ENCODE results near the gene TRPC4.

TRPC4 gene

DNA sequence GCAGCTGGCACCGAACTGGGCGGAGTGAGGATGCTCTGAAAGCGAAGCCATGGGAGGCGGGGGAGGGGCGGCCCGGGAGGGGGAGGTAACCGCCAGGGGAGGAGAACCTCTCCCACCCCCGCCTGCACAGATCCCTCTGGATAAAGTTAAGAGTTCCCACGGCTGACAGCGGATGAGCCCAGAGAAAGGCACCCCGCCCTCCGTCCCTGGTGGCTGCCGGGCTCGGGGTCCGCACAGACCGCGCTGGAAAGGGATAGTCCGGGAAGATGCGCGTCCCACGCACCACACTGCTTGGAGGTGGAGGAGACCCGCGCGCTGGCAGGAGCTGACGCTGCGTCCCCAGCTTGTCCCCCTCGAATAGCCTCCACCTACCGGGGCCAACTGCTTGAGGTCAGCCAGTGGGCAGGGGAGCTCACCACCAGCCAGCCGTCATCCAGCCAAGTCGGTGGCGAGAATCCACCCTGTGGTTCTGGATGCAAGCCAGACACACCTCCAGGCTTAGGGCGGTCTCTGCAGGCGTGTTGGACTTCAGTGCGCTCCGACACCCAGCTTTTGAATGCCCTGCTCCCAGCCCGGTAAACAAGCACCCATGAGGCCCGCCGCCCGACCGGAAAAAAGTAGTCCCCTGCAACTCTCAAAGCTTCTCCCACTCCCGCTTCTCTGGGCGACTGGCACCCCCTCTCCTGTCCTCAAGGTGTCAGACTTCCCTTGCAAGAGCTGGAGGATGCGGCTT is at the start of gene TRPC4:
TRPC4 (minus strand) TSS at position 17 of the 733 bp plus-strand sequence. CDS start 86,439 bp downstream, outside the sequence.
- no peaks in the 10 kb centered on the region for H3K9me3 Mint-ChIP-seq
- H3K27me3 Mint-ChIP-seq (ENCODE audit: low read depth): peaks cover 43% of the 10 kb centered on the region
- H3K36me3 Mint-ChIP-seq (ENCODE audit: low read depth): no peaks in the 10 kb centered on the region
- no peak within 1 kb of the TSS for H3K27ac Mint-ChIP-seq
- peaks cover 5% of the 10 kb centered on the region for H3K4me1 Mint-ChIP-seq (ENCODE audit: low read depth)
- no peak within 1 kb of the TSS for H3K4me3 Mint-ChIP-seq

DNA sequence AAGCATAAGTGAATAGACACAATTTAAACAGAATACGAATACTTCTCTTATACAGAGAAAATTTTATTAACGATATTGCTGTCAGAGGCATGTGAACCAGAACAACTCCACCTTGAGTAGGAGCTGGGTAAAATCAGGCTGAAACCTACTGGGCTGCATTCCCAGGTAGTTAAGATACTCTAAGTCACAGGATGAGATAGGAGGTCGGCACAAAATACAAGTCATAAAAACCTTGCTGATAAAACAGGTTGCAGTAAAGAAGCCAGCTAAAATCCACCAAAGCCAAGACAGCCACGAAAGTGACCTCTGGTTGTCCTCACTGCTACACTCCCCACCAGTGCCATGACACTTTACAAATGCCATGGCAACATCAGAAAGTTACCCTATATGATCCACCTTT is 49.2 kb upstream of the TRPC4 start:
- H3K27me3 Mint-ChIP-seq (ENCODE audit: low read depth): no peaks in the 10 kb centered on the region
- no peak overlapping the region for H3K27ac Mint-ChIP-seq
- H3K4me1 Mint-ChIP-seq (ENCODE audit: low read depth): no peaks in the 10 kb centered on the region
- no peaks in the 10 kb centered on the region for H3K9me3 Mint-ChIP-seq
- H3K36me3 Mint-ChIP-seq (ENCODE audit: low read depth): no peaks in the 10 kb centered on the region
- no peak overlapping the region for H3K4me3 Mint-ChIP-seq

DNA sequence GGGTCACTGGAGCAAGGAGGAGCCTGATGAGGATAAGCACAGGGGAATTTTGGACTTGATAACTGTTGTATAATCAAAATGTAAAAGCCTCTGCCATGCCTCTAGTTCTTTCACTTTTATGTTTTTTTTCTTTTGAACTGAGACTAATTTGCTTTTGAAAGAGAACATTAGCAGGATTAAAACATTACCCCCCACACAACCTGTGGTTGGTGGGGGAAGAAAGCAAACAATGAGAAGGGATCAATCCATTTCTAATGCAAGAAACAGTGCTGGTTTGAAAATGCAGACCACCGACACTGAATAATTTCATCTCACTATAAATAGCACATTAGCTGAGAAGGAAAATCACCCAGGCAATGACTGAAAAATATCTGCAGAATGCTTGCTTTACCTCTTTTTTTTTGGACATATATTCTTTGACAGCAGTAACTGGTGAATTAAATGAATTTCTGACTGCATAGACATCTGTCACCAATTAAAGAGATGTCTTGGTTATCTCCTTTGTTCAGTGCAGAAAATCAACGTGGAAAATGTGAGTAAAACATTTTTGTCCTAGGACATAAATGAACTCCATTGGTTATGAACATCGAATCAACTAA is 48.6 kb upstream of the TRPC4 start:
- Mint-ChIP-seq H3K27ac (no peak overlapping the region), H3K9me3 (no peaks in the 10 kb centered on the region), H3K27me3 (ENCODE audit: low read depth) (no peaks in the 10 kb centered on the region), H3K36me3 (ENCODE audit: low read depth) (no peaks in the 10 kb centered on the region), H3K4me3 (no peak overlapping the region), H3K4me1 (ENCODE audit: low read depth) (no peaks in the 10 kb centered on the region)

DNA sequence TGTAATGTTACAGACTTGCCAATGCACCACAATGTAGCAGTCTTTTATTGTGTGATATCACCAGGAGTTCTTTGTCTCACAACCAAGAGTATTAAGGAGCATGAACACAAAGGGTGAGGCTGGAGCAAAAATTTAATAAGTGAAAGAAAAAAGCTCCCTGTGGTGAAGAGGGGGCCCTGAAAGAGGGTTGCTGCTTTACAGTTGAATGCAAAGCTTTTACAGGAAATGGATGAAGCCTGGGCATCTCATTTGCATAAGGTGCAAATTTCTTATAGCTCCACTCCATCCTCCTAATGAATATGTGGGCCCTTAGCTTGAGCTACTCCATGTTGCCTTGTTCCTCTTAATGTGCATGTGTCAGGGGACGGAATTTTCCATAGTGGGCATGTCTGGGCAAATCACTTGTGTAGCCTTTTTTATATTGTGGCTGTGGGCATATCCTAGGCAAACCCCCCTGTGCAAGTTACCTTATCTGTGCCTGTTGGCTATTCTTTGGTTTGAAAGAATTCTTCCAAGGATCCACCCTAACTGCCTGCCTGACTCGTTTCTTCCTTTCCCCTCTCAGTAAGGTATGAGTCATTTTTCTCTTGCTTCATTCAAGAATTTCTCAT is 45.3 kb upstream of the TRPC4 start:
- H3K4me3 Mint-ChIP-seq: no peak overlapping the region

DNA sequence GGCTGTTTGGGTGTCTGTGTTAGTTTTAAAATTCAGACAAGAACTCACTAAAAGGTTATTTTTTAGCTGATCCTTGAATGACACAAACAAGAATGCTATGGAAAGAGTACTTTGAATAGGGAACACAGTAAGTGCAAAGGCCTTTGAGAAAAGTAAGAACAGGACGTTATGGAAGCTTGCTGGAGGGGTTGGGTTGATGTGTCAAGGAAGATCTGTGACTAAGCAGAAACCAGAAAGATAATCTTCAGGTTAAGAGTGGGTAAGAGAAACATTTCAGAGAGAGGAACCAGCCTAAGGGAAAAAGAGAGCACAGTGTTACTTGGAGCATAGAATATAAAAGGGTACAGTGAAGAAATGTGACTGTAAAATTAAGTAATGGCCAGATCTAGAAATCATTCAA is 41.2 kb upstream of the TRPC4 start:
- no peaks in the 10 kb centered on the region for H3K9me3 Mint-ChIP-seq
- H3K36me3 Mint-ChIP-seq (ENCODE audit: low read depth): no peaks in the 10 kb centered on the region
- H3K27ac Mint-ChIP-seq: no peak overlapping the region
- H3K4me3 Mint-ChIP-seq: no peak overlapping the region
- no peaks in the 10 kb centered on the region for H3K4me1 Mint-ChIP-seq (ENCODE audit: low read depth)
- no peaks in the 10 kb centered on the region for H3K27me3 Mint-ChIP-seq (ENCODE audit: low read depth)

More for the DNA sequence above, 45.3 kb upstream of the TRPC4 start:
- Mint-ChIP-seq H3K36me3 (ENCODE audit: low read depth) (no peaks in the 10 kb centered on the region), H3K4me1 (ENCODE audit: low read depth) (no peaks in the 10 kb centered on the region), H3K27me3 (ENCODE audit: low read depth) (no peaks in the 10 kb centered on the region), H3K9me3 (no peaks in the 10 kb centered on the region), H3K27ac (no peak overlapping the region)

DNA sequence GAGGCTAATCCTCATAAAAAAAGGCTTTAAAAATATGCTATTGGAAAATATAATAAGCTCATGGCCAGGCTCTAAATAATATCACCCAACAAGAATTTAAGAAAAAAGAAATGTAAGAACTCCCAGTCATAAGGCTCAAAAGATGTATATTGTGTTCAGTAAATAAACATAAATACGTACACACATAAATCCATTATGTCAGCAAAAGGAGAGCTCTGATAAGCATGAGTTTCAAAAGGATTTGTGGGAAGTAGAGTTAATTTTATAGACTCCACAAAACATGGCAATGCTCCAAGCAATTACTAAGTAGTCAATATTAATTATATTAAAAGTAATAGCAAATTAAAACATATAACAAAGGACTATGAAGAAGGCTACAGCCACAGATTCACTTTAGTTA is 37.3 kb upstream of the TRPC4 start:
- Mint-ChIP-seq H3K27ac (no peak overlapping the region), H3K4me1 (ENCODE audit: low read depth) (no peaks in the 10 kb centered on the region), H3K9me3 (peaks cover 4% of the 10 kb centered on the region), H3K36me3 (ENCODE audit: low read depth) (no peaks in the 10 kb centered on the region), H3K27me3 (ENCODE audit: low read depth) (no peaks in the 10 kb centered on the region), H3K4me3 (no peak overlapping the region)

DNA sequence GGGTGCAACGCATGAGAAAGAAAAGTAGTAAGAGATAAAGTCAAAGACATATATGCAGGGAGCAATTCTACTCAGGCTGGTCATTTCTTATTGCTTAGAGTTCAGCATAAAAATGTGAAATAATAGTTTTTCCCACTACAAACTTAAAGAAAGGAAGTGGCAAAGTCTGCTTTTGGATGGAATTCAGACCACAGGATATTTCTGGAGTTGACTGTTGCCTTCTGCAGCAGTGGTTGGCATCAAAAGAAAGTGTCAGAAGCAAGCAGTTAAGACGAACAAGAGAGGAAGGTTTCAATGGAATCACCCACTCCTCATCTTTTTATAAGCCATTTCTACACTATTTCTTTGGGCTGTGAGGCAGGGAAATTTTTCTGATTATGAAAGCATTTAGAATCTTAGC is 36.2 kb upstream of the TRPC4 start:
- H3K9me3 Mint-ChIP-seq: peaks cover 7% of the 10 kb centered on the region
- H3K27ac Mint-ChIP-seq: no peak overlapping the region
- no peaks in the 10 kb centered on the region for H3K4me1 Mint-ChIP-seq (ENCODE audit: low read depth)
- no peak overlapping the region for H3K4me3 Mint-ChIP-seq
- H3K27me3 Mint-ChIP-seq (ENCODE audit: low read depth): no peaks in the 10 kb centered on the region
- no peaks in the 10 kb centered on the region for H3K36me3 Mint-ChIP-seq (ENCODE audit: low read depth)

DNA sequence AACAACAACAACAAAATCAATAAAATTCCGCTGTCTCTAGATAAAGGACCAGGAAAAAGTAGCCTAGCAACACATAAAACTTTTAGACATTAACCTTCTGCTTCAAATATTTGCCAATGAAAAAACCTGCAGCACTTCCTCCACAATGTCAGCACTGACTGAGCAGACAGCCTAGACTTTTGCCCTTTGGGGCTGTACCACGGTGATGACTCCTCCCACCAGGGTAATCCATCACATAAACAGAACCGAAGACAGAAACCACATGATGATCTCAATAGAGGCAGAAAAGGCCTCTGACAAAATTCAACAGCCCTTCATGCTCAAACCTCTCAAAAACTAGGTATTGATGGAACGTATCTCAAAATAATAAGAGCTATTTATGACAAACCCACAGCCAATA is 30.2 kb upstream of the TRPC4 start:
- H3K27me3 Mint-ChIP-seq (ENCODE audit: low read depth): no peaks in the 10 kb centered on the region
- no peaks in the 10 kb centered on the region for H3K4me1 Mint-ChIP-seq (ENCODE audit: low read depth)
- no peak overlapping the region for H3K27ac Mint-ChIP-seq
- H3K9me3 Mint-ChIP-seq: peaks cover 7% of the 10 kb centered on the region
- no peak overlapping the region for H3K4me3 Mint-ChIP-seq
- H3K36me3 Mint-ChIP-seq (ENCODE audit: low read depth): no peaks in the 10 kb centered on the region

DNA sequence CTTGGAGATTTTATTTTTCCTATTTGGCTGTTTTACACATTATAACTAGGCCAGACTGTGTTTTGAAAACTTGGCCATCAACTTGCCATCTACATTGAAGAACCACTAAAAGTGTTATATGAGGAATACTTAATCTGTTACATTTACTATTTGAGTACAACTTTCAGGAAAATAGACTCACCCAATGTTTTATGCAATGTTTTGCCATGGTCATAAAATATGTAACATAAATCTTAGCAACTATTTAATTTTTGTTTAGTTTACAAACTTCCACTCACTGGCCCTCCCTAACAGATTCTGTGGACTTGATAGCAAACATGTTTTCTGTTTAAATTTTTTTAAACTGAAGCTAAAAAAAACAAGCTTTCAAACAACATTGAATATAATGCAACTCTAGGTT is 23.7 kb upstream of the TRPC4 start:
- no peaks in the 10 kb centered on the region for H3K36me3 Mint-ChIP-seq (ENCODE audit: low read depth)
- H3K27ac Mint-ChIP-seq: no peak overlapping the region
- H3K9me3 Mint-ChIP-seq: no peaks in the 10 kb centered on the region
- no peaks in the 10 kb centered on the region for H3K4me1 Mint-ChIP-seq (ENCODE audit: low read depth)
- no peaks in the 10 kb centered on the region for H3K27me3 Mint-ChIP-seq (ENCODE audit: low read depth)
- no peak overlapping the region for H3K4me3 Mint-ChIP-seq

DNA sequence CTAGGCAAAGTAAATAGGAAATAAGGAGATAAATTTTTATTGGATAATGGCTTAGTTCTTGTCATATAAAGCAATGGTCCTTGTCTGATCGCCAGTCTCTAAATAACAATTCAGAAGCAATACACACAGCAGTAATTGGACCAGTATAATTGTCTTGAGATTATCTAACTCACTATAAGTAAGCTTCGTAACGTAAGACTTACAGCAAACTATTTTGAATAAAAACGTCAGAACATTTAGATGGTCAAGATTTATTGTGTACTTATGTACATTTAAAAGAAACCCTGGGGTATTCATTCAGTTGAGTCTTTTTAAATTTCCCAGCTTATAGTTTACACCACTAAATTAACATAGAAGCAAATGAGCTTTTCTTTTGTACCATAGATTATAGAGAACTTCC is 20.2 kb upstream of the TRPC4 start:
- Mint-ChIP-seq H3K27ac (no peak overlapping the region), H3K27me3 (ENCODE audit: low read depth) (no peaks in the 10 kb centered on the region), H3K4me1 (ENCODE audit: low read depth) (no peaks in the 10 kb centered on the region), H3K4me3 (no peak overlapping the region), H3K9me3 (peaks cover 5% of the 10 kb centered on the region), H3K36me3 (ENCODE audit: low read depth) (no peaks in the 10 kb centered on the region)

DNA sequence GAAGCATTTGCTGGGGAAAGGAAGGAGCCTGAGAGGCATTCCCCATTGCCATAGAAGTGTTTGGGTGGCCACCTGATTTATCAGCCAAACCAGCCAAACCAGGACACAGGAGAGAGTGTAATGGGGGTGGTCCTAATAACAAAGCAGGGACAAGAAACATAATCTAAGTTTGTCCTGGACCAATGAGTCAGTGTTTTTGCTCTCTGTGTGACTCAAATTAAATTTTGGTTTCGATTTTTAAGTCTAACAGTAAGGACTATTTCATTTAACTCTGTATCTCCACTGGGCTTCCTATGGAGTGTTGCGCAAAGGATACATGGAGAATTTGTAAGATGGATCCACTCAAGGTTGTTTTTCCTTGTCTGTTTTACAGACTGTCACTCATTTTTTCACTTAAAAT is 19.5 kb upstream of the TRPC4 start:
- Mint-ChIP-seq H3K4me1 (ENCODE audit: low read depth) (no peaks in the 10 kb centered on the region), H3K36me3 (ENCODE audit: low read depth) (no peaks in the 10 kb centered on the region), H3K4me3 (no peak overlapping the region), H3K9me3 (peaks cover 5% of the 10 kb centered on the region), H3K27me3 (ENCODE audit: low read depth) (no peaks in the 10 kb centered on the region), H3K27ac (no peak overlapping the region)

DNA sequence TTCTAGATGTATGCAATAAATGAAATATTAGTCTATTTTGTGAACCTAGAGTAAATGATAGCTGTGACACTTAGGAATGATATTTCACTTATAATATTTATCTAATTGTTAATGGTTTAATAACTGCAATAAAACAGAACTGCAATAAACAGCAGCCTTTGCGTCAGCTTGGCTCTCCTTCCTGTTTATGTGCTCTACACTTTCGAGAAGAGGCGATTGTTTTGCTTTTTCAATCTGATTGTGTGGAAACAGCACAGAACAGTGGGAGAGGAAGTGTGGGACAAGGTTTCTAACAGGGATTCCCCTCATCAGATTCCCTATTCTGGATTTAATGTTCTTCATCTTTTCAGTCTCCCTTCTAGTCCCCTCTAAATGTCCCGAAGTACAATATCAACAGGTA is 17.3 kb upstream of the TRPC4 start:
- Mint-ChIP-seq H3K4me3 (no peak overlapping the region), H3K36me3 (ENCODE audit: low read depth) (no peaks in the 10 kb centered on the region), H3K9me3 (peaks cover 5% of the 10 kb centered on the region), H3K27me3 (ENCODE audit: low read depth) (no peaks in the 10 kb centered on the region), H3K27ac (no peak overlapping the region), H3K4me1 (ENCODE audit: low read depth) (no peaks in the 10 kb centered on the region)

DNA sequence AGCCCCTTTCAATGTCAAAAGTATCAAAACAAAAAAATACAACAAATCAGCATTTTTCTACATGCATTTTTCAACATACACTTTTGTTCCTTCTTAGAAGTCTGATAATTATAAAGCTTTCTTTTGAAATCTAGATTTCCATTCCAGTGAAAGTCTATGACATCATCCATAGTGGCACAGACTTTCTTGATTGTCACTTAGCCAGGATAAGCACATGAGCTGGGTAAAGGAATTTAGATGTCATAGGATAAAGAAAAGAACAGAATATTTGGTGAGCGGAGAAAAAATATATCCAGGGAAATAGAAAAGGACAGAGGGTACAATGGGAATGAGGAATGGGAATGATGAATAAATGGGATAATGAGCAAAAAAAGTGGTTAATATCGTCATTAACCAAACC is 15.1 kb upstream of the TRPC4 start:
- Mint-ChIP-seq H3K9me3 (peaks cover 5% of the 10 kb centered on the region), H3K27ac (no peak overlapping the region), H3K27me3 (ENCODE audit: low read depth) (no peaks in the 10 kb centered on the region), H3K4me3 (no peak overlapping the region), H3K36me3 (ENCODE audit: low read depth) (no peaks in the 10 kb centered on the region), H3K4me1 (ENCODE audit: low read depth) (no peaks in the 10 kb centered on the region)

DNA sequence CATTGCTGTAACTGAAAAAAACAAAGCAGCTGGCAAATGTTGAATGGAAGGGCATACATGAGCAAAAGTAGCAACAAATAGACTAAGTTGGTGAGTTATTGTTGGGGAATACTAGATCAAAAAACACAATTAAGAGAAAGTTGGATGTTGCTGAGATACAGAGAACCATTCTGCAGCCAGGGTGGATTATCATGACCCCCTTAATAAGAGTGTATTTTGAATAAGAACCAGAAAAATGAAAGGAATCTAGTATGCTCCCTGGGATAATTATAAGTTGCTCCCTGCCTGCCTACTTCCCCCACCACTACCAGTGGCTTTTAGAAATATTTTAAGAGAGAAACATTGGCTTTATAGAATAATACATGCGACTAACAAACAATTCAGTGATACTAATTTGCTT is 14.5 kb upstream of the TRPC4 start:
- no peaks in the 10 kb centered on the region for H3K36me3 Mint-ChIP-seq (ENCODE audit: low read depth)
- H3K4me1 Mint-ChIP-seq (ENCODE audit: low read depth): no peaks in the 10 kb centered on the region
- H3K4me3 Mint-ChIP-seq: no peak overlapping the region
- H3K9me3 Mint-ChIP-seq: peaks cover 5% of the 10 kb centered on the region
- H3K27me3 Mint-ChIP-seq (ENCODE audit: low read depth): no peaks in the 10 kb centered on the region
- no peak overlapping the region for H3K27ac Mint-ChIP-seq

DNA sequence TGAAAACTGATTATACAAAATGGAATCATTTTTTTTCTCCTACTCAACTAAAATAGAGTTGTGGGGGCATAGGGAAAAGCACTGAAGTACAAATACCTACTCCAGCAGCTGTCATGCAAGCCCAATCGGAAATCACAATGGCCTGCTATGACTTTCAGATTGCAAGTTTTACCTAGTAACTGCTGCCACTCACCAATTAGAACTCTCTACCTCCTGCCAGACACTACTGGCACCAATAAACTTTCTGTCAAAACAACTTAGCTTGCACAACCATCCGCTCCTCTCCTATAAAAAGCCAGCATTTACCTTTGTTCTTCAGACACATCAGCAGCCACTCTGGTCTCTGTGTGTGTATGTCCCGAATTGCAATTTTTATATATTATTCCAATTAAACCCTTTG is 9.3 kb upstream of the TRPC4 start:
- Mint-ChIP-seq H3K36me3 (ENCODE audit: low read depth) (no peaks in the 10 kb centered on the region), H3K4me3 (no peak overlapping the region), H3K27ac (no peak overlapping the region), H3K9me3 (no peaks in the 10 kb centered on the region), H3K27me3 (ENCODE audit: low read depth) (no peaks in the 10 kb centered on the region), H3K4me1 (ENCODE audit: low read depth) (no peaks in the 10 kb centered on the region)
